Measurements from ENCODE around the gene NXNL1.
"Not testable (repeated sequence)": the region's sequence is repeated elsewhere in the genome, so short reads cannot be mapped to it uniquely, and the experiment has no call there.

NXNL1 gene

GRCh38 chr19:17486545-17487240 is 26.0 kb upstream of the NXNL1 start:
- DNase-seq (ENCODE audit: low read depth, low spot score) = no peak

GRCh38 chr19:17484520-17485185 is 23.9 kb upstream of the NXNL1 start:
- DNase-seq (ENCODE audit: low read depth, low spot score) = no peak

GRCh38 chr19:17483605-17484002 is 22.9 kb upstream of the NXNL1 start:
- DNase-seq (ENCODE audit: low read depth, low spot score) = no peak

GRCh38 chr19:17482877-17483604 is 22.3 kb upstream of the NXNL1 start:
- DNase-seq (ENCODE audit: low read depth, low spot score) = no peak

- DNase-seq (ENCODE audit: low read depth, low spot score) = no peak
These were observed 21.3 kb upstream of the NXNL1 start for GRCh38 chr19:17481986-17482385.

GRCh38 chr19:17479325-17479791 is 18.6 kb upstream of the NXNL1 start:
- DNase-seq (ENCODE audit: low read depth, low spot score) = no peak

GRCh38 chr19:17475541-17476115 is 14.9 kb upstream of the NXNL1 start:
- DNase-seq (ENCODE audit: low read depth, low spot score) = no peak

GRCh38 chr19:17475011-17475540 is 14.3 kb upstream of the NXNL1 start:
- not testable (repeated sequence) for DNase-seq (ENCODE audit: low read depth, low spot score)

GRCh38 chr19:17473041-17473440 is 12.3 kb upstream of the NXNL1 start:
- no peak for DNase-seq (ENCODE audit: low read depth, low spot score)

GRCh38 chr19:17471410-17472125 is 10.8 kb upstream of the NXNL1 start:
- no peak for DNase-seq (ENCODE audit: low read depth, low spot score)

- DNase-seq (ENCODE audit: low read depth, low spot score) = peak; percentile 78
These were observed 9.5 kb upstream of the NXNL1 start, which contains the start of gene SLC27A1 for GRCh38 chr19:17470068-17470841. TSS of gene SLC27A1 (plus strand) at chr19:17470524. CDS start at chr19:17470541, 17 bp downstream.

GRCh38 chr19:17469481-17470067 is 8.8 kb upstream of the NXNL1 start:
- DNase-seq (ENCODE audit: low read depth, low spot score) = peak; percentile 91

- no peak for DNase-seq (ENCODE audit: low read depth, low spot score)
These were observed 8.4 kb upstream of the NXNL1 start for GRCh38 chr19:17469092-17469480.

GRCh38 chr19:17468302-17469091 is 7.8 kb upstream of the NXNL1 start:
- DNase-seq (ENCODE audit: low read depth, low spot score) = no peak

- no peak for DNase-seq (ENCODE audit: low read depth, low spot score)
These were observed 7.0 kb upstream of the NXNL1 start for GRCh38 chr19:17467471-17468301.

GRCh38 chr19:17466487-17466850 is 5.7 kb upstream of the NXNL1 start:
- DNase-seq (ENCODE audit: low read depth, low spot score) = no peak

- no peak for DNase-seq (ENCODE audit: low read depth, low spot score)
These were observed 1.8 kb downstream of the NXNL1 start for GRCh38 chr19:17458970-17459369.

GRCh38 chr19:17457616-17458015 is 3.1 kb downstream of the NXNL1 start:
- DNase-seq (ENCODE audit: low read depth, low spot score) = no peak
